Osteoblast (primary cell): ENCODE results near the gene MPP3. TPM values are rescaled to one million over a fixed set of nuclear protein-coding genes. Genes with fewer than 3 reads are reported as not detected.

ENCODE experiments used
- DNase-seq: peaks from one replicate; pipeline ENCODE4 v3.0.0; 2011; ENCODE audit warnings: low spot score, mixed read lengths; ENCODE audit not compliant: insufficient read length; ENCODE audit errors: missing footprints
- H2AFZ ChIP-seq: 2 replicates; pipeline ENCODE4 v1.6.0; 2011; ENCODE audit warnings: mild to moderate bottlenecking, low read length
- H3K27ac ChIP-seq: 2 replicates; pipeline ENCODE4 v1.5.1; 2011; ENCODE audit warnings: mild to moderate bottlenecking, low read depth, low read length, moderate library complexity
- H3K27me3 ChIP-seq: 2 replicates; pipeline ENCODE4 v1.6.0; 2012; ENCODE audit warnings: mild to moderate bottlenecking, control low read depth, inconsistent platforms, low read length, moderate library complexity; ENCODE audit not compliant: insufficient read depth
- H3K36me3 ChIP-seq: 2 replicates; pipeline ENCODE4 v1.5.1; 2011; ENCODE audit warnings: mild to moderate bottlenecking, low read length, control low read depth, moderate library complexity; ENCODE audit not compliant: insufficient read depth
- H3K4me1 ChIP-seq: 2 replicates; pipeline ENCODE4 v1.5.1; 2011; ENCODE audit warnings: mild to moderate bottlenecking, low read length, control low read depth, moderate library complexity; ENCODE audit not compliant: insufficient read depth
- H3K4me2 ChIP-seq: 2 replicates; pipeline ENCODE4 v1.6.0; 2011; ENCODE audit warnings: mild to moderate bottlenecking, low read length; ENCODE audit not compliant: insufficient read depth
- H3K4me3 ChIP-seq: fragments of 200-600 bp; sonication (generic); 3 replicates; pipeline ENCODE4 v1.5.1; 2012; ENCODE audit warnings: mild to moderate bottlenecking, low read length, inconsistent platforms; ENCODE audit not compliant: insufficient read depth
- H3K79me2 ChIP-seq: 2 replicates; pipeline ENCODE4 v1.6.0; 2012; ENCODE audit warnings: mild to moderate bottlenecking, low read length, control low read depth, inconsistent platforms; ENCODE audit not compliant: insufficient read depth
- H3K9me3 ChIP-seq: 2 replicates; pipeline ENCODE4 v1.5.1; 2011; ENCODE audit warnings: low read depth, low read length, control low read depth
- H4K20me1 ChIP-seq: 2 replicates; pipeline ENCODE4 v1.6.0; 2012; ENCODE audit warnings: mild to moderate bottlenecking, low read length, control low read depth; ENCODE audit not compliant: insufficient read depth
- total RNA-seq: library from RNA; depleted of rRNA; stranded (reverse); fragments of >200 nt; gene quantifications from 2 replicates; pipeline ENCODE4 v1.2.3, GENCODE V29; 2012
- TF ChIP-seq, protein P1 (sequence below): IDR thresholded peaks from 2 replicates; pipeline ENCODE4 v1.5.1; 2011; ENCODE audit warnings: mild to moderate bottlenecking, low read depth, low read length, moderate library complexity; ENCODE audit errors: extremely low read depth

The MPP3 gene
- total RNA-seq, 1 donor: 6.2 TPM

DNA sequence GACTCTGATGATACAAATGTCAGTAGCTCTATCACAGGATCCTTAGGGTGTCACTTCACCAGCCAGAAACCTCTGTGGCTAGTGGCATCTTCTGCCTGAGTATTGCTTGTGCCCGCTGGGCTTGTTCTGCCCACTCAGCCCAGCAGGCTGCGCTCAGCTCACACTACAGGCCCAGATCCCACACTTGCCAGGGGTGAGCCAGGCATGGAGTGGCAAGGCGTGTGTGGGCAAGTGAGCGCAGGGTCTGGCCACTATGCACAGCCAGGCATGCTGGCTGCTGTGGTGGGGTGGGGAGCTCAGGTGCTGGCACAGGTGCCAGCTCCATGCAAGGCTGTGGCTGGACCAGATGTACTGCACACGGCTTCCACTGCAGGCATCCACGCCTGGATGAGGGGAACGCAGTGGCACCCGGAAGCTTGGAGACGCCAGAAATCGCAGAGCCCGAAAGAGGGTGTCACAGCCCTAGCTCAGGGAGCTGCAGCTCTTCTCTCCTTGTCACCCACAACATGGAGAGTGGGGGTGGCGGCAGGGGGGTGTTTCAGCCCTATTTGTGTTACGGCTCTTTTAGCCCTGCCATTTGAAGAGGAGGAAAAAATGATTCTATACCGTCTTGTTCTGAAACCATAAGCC lies 42.5 kb downstream of the MPP3 start:
- H3K36me3 ChIP-seq: no peaks in the 10 kb centered on the region
- H4K20me1 ChIP-seq: no peaks in the 10 kb centered on the region
- H3K27ac ChIP-seq: no peak overlapping the region
- TF ChIP-seq, protein P1, sequence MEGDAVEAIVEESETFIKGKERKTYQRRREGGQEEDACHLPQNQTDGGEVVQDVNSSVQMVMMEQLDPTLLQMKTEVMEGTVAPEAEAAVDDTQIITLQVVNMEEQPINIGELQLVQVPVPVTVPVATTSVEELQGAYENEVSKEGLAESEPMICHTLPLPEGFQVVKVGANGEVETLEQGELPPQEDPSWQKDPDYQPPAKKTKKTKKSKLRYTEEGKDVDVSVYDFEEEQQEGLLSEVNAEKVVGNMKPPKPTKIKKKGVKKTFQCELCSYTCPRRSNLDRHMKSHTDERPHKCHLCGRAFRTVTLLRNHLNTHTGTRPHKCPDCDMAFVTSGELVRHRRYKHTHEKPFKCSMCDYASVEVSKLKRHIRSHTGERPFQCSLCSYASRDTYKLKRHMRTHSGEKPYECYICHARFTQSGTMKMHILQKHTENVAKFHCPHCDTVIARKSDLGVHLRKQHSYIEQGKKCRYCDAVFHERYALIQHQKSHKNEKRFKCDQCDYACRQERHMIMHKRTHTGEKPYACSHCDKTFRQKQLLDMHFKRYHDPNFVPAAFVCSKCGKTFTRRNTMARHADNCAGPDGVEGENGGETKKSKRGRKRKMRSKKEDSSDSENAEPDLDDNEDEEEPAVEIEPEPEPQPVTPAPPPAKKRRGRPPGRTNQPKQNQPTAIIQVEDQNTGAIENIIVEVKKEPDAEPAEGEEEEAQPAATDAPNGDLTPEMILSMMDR: peak; percentile 45
- no peaks in the 10 kb centered on the region for H3K79me2 ChIP-seq
- H3K4me1 ChIP-seq: no peaks in the 10 kb centered on the region
- DNase-seq: no peak
- H3K27me3 ChIP-seq: no peaks in the 10 kb centered on the region
- no peak overlapping the region for H3K4me2 ChIP-seq
- no peaks in the 10 kb centered on the region for H3K9me3 ChIP-seq
- no peak overlapping the region for H2AFZ ChIP-seq
- no peak overlapping the region for H3K4me3 ChIP-seq

DNA sequence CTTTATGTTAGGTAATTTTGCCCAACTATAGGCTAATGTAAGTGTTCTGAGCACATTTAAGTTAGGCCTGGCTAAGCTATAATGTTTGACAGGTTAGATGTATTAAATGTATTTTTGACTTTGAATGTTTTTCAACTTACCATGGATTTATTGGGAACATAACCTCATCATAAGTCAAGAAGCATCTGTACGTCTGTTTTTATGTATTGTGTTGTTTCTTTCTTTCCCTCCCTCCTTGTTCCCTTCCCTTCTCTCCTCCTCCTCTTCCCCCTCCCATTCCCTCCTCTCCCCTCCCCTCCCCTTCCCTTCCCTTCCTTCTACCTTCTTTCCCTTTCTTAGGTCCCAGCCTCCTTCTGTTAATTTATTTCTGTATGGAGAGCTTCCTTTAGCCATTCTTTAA lies 43.5 kb downstream of the MPP3 start:
- H3K27ac ChIP-seq: no peak overlapping the region
- H3K36me3 ChIP-seq: no peaks in the 10 kb centered on the region
- TF ChIP-seq, protein P1: no peak
- H3K4me2 ChIP-seq: no peak overlapping the region
- no peaks in the 10 kb centered on the region for H3K9me3 ChIP-seq
- H3K27me3 ChIP-seq: no peaks in the 10 kb centered on the region
- no peak for DNase-seq
- no peaks in the 10 kb centered on the region for H4K20me1 ChIP-seq
- H3K4me1 ChIP-seq: peaks cover 7% of the 10 kb centered on the region
- no peak overlapping the region for H3K4me3 ChIP-seq
- H3K79me2 ChIP-seq: no peaks in the 10 kb centered on the region
- H2AFZ ChIP-seq: no peak overlapping the region

GRCh38 chr17:43788540-43788939 lies 44.4 kb downstream of the MPP3 start:
- H3K9me3 ChIP-seq: no peaks in the 10 kb centered on the region
- H3K27me3 ChIP-seq: no peaks in the 10 kb centered on the region

GRCh38 chr17:43787728-43788127 lies 45.2 kb downstream of the MPP3 start:
- Histone ChIP-seq H3K9me3 (no peaks in the 10 kb centered on the region), H3K4me1 (peaks cover 25% of the 10 kb centered on the region), H3K27me3 (no peaks in the 10 kb centered on the region), H3K4me3 (no peak overlapping the region), H3K4me2 (no peak overlapping the region), H2AFZ (no peak overlapping the region), H3K79me2 (no peaks in the 10 kb centered on the region), H4K20me1 (no peaks in the 10 kb centered on the region), H3K36me3 (no peaks in the 10 kb centered on the region), H3K27ac (no peak overlapping the region)
- DNase-seq: no peak
- TF ChIP-seq, protein P1: no peak

More at GRCh38 chr17:43788540-43788939, 44.4 kb downstream of the MPP3 start:
- Histone ChIP-seq H4K20me1 (no peaks in the 10 kb centered on the region), H3K4me2 (no peak overlapping the region), H3K27ac (no peak overlapping the region), H3K4me3 (no peak overlapping the region), H3K36me3 (no peaks in the 10 kb centered on the region), H2AFZ (no peak overlapping the region), H3K79me2 (no peaks in the 10 kb centered on the region), H3K4me1 (peaks cover 17% of the 10 kb centered on the region)
- TF ChIP-seq, protein P1: no peak
- no peak for DNase-seq
